HG03045 (cell line): ENCODE data around the gene EMX1.

Experiments used
- ATAC-seq: cut with Tn5 transposase; IDR thresholded peaks from one replicate; pipeline ENCODE4 v1.9.1; 2021; ENCODE audit warnings: mild to moderate bottlenecking, moderate library complexity; ENCODE audit not compliant: unreplicated experiment

Gene EMX1

DNA sequence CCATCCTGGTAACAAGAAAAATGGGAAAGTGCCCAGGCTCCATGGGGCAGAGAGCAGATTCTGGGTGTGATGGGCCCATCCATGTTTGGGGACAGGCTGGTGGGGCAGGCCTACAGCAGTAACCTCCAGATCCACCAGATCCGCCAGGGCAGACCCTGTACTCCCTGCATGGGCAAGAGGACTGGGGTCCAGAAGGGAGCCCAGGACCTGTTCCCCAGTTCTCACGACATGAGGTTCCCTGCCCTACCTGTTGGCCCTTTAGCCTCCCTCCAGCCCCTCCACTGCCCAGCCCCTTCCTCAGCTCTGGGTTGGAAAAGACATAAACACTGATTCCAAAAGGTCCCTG is 38.7 kb downstream of the EMX1 start:
- ATAC-seq, result no peak

DNA sequence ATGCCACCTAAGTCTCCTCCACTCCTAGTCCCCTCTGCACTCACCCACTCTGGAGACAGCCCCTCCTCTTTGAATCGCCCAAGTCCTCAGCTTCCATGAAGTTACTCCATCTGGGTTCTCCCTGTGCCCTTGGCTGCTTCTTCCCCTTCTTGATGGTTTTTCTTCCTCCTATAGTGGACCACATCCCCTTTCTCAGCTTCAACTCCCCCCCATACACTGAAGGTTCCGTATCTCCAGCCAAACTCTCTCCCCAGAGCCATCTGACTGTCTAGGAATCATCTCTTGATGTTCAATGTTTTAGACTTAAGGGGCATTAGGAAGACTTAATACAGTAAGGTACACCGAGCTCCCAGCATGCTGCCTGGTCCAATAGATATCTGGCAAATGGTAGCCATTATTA is 39.6 kb downstream of the EMX1 start:
- ATAC-seq, result no peak

GRCh38 chr2:72958542-72959385 is 41.4 kb downstream of the EMX1 start:
- ATAC-seq, result no peak

DNA sequence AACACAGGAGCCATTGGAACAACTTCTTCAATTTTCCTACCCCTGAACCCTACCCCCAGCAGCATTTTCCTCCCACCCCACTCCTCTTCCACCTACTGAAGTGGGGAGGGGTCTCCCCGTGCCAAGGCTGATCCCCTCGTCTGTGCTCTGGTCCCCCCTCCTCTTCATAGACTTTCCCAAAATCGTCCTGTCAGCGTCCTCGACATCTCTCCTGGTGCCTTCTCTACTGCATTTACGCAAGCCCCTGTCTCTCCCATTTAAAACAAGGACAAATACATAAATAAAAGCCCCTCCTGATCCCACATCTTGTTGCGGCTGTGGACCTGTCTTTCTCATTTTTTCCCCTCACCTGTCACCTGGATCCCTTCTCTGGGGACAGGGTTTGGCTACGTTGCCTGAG is 42.2 kb downstream of the EMX1 start:
- no peak for ATAC-seq

- no peak for ATAC-seq
Measured at GRCh38 chr2:72959995-72960981, 43.0 kb downstream of the EMX1 start.

- ATAC-seq, result no peak
Measured at GRCh38 chr2:72961036-72961720, 43.9 kb downstream of the EMX1 start.

- no peak for ATAC-seq
Measured at GRCh38 chr2:72961853-72962468, 44.6 kb downstream of the EMX1 start.

GRCh38 chr2:72962911-72963310 is 45.6 kb downstream of the EMX1 start:
- ATAC-seq, result no peak

GRCh38 chr2:72963423-72964145 is 46.3 kb downstream of the EMX1 start:
- no peak for ATAC-seq

DNA sequence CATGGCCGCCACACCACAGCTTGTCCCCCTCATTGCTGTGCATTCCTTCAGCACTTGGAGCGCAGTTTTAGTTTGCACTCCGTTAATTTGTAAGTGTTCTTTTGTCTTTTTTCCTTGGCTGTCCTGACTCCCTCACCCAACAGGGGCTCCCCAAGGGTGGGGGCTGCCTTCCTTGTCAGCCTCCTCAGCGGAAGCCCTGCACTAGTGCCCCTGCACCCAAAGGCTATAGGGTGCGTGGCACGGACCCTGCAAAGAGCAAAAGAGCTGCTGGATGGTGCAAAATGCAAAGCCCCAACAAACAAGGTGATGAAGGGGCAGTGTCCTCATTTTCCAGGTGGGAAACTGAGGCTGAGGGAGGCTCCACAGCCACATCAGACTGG is 46.8 kb downstream of the EMX1 start:
- ATAC-seq, result no peak

DNA sequence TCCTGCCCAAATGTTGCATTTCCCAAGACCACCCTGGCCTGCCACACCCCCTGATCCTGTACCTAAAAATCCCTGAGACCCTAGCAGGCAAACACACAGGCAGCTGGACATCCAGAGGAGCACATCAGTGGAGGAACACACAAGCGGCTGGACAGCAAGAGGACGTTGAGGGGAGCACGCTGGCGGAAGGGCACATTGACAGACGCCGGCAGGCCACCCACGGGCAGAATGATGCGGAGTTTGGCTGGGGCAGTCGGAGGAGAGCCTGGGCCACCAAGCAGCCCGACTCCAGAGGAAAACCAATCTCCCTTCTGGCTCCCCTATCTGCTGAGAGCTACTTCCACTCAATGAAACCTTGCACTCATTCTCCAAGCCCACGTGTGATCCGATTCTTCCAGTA is 47.7 kb downstream of the EMX1 start:
- no peak for ATAC-seq

DNA sequence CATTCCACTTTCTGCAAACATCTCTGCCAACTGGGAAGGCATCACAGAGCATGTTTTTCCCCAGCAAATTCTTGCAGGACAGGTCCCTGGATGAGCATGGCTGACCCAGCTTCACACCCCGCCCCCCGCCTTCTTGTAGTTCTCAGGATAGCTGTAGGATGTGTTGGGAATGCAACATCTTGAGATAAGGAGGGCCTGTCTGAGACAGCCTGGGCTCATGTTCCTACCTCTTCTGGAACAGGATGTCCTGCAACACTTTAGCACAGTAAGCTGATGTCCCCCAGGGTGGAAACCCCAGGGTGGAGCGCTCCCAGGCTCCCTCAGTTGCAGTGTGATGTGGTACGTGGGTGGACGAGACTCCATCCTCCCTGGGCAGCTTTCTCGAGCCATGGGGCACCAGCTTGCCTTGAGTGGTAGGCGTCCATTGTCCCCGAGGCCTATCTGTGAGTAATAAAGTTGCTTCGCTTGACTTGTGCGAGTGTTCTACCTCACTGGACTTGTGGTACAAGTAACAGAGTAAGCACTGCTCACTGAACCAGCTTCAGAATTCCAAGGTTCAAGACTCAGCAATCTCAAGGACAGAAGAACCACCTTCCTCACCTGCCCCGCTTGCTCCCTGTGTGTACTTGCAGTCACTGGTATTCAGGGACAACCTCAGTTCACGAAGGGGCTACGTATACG is 48.6 kb downstream of the EMX1 start:
- ATAC-seq, result no peak

DNA sequence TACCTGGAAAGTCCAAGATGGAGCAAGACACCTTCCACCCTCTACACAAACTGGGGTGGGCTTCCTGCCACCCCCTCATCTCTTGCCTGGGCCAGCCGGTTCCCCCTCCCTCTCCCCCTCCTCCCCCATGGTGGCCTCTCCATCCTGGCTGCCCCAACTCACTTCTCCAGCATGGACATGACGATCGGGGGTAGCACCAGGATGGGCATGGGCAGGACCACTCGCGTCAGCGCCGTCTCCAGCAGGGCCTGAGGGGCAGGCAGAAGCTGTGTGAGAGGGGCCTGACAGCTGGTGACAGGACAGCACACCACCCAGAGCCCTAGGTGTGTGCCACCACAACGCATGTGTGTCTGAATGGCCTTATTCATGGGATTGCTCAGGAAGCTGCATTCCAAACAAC is 51.0 kb downstream of the EMX1 start:
- no peak for ATAC-seq

DNA sequence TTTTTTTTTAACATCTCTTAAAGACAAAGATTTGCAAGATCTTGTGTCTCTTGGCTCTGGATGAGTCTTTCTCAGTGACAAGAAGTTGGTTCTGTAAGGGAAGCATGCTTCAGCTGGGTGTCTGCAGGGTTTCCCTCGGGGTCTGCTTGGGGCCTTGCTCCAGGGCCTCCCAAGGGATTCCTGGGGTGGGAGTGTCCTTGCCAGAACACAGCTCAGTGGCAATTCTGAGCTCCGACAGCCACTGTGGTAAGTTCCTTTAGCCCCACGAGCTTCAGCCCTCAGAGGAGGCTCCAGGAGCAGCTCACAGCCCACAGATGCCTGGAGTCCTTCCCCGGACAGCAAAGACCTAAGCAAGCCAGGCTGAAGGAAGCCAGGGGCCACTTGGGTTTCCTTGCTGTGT is 52.4 kb downstream of the EMX1 start:
- ATAC-seq, result no peak

- no peak for ATAC-seq
Measured at GRCh38 chr2:72971036-72971435, 53.7 kb downstream of the EMX1 start.

- ATAC-seq, result no peak
Measured at GRCh38 chr2:72972352-72973136, 55.2 kb downstream of the EMX1 start.

GRCh38 chr2:72973137-72973535 is 55.8 kb downstream of the EMX1 start:
- no peak for ATAC-seq

- ATAC-seq, result peak; percentile 81
Measured at GRCh38 chr2:72973566-72974435, 56.5 kb downstream of the EMX1 start.
